Astrocyte (in vitro differentiated cells and primary cell): ENCODE results near the gene TMEM269.

Source experiments
- EZH2 ChIP-seq: IDR thresholded peaks from 2 replicates; pipeline ENCODE4 v1.6.1; 2012; ENCODE audit warnings: mild to moderate bottlenecking, low read length, inconsistent platforms; ENCODE audit not compliant: insufficient read depth
- TF ChIP-seq, protein P1 (sequence below): IDR thresholded peaks from 2 replicates; pipeline ENCODE4 v1.5.1; 2011; ENCODE audit warnings: low read depth, mild to moderate bottlenecking, inconsistent platforms, low read length, moderate library complexity; ENCODE audit not compliant: insufficient read depth

DNA sequence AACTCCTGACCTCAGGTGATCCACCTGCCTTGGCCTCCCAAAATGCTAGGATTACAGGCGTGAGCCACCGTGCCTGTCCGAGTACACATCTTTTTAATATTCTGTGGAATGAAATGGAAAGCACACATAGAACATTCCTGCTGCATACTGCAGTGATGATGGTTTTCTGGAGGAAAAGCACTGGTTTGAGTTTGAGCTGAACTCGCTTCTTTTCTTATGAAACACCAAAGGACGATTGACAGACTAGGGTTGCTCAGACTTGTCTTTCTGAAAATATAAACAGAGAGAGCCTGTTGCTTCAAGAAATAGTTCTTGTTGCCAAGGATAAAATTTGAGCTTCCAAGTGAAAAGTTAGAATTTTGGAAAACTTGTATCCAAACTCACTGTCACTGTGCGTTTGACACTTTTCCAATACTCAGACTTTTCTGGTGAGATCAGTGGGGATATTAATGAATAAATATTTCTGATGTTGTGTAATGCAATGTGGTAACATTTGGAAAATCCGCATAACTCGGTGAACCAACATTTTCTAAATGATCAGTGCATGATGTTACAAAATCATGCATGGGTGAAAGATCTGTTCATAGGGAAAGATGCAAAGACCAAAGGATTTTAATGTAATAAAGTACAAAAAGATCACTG is 17.2 kb downstream of the TMEM269 start:
- TF ChIP-seq, protein P1, sequence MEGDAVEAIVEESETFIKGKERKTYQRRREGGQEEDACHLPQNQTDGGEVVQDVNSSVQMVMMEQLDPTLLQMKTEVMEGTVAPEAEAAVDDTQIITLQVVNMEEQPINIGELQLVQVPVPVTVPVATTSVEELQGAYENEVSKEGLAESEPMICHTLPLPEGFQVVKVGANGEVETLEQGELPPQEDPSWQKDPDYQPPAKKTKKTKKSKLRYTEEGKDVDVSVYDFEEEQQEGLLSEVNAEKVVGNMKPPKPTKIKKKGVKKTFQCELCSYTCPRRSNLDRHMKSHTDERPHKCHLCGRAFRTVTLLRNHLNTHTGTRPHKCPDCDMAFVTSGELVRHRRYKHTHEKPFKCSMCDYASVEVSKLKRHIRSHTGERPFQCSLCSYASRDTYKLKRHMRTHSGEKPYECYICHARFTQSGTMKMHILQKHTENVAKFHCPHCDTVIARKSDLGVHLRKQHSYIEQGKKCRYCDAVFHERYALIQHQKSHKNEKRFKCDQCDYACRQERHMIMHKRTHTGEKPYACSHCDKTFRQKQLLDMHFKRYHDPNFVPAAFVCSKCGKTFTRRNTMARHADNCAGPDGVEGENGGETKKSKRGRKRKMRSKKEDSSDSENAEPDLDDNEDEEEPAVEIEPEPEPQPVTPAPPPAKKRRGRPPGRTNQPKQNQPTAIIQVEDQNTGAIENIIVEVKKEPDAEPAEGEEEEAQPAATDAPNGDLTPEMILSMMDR, result no peak
- no peak for TF ChIP-seq EZH2
